ENCODE measurements around the gene STARD13. TPM values are rescaled to one million over a fixed set of nuclear protein-coding genes. Genes with fewer than 3 reads are reported as not detected.

STARD13 gene
- total RNA-seq, 1 donor = 28.2 TPM

- TF ChIP-seq, protein P1, sequence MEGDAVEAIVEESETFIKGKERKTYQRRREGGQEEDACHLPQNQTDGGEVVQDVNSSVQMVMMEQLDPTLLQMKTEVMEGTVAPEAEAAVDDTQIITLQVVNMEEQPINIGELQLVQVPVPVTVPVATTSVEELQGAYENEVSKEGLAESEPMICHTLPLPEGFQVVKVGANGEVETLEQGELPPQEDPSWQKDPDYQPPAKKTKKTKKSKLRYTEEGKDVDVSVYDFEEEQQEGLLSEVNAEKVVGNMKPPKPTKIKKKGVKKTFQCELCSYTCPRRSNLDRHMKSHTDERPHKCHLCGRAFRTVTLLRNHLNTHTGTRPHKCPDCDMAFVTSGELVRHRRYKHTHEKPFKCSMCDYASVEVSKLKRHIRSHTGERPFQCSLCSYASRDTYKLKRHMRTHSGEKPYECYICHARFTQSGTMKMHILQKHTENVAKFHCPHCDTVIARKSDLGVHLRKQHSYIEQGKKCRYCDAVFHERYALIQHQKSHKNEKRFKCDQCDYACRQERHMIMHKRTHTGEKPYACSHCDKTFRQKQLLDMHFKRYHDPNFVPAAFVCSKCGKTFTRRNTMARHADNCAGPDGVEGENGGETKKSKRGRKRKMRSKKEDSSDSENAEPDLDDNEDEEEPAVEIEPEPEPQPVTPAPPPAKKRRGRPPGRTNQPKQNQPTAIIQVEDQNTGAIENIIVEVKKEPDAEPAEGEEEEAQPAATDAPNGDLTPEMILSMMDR (IDR thresholded peaks at IDR 0.05; ENCODE audit: extremely low read depth, low read depth, low read length) = no peak
- Histone ChIP-seq H2AFZ (ENCODE audit: low read length) (no peak overlapping the region), H3K36me3 (ENCODE audit: insufficient read depth, low read length) (peaks cover 16% of the 10 kb centered on the region), H4K20me1 (ENCODE audit: insufficient read depth, low read length) (no peaks in the 10 kb centered on the region), H3K4me3 (ENCODE audit: insufficient read depth, low read length) (no peak overlapping the region), H3K79me2 (ENCODE audit: insufficient read depth, low read length) (peaks cover 80% of the 10 kb centered on the region), H3K4me1 (ENCODE audit: insufficient read depth, low read length) (peaks cover 49% of the 10 kb centered on the region), H3K27ac (ENCODE audit: low read depth, low read length) (peak overlapping the region; percentile 100), H3K27me3 (ENCODE audit: insufficient read depth, low read length) (no peaks in the 10 kb centered on the region), H3K9me3 (ENCODE audit: low read depth, low read length) (no peaks in the 10 kb centered on the region), H3K4me2 (ENCODE audit: insufficient read depth, low read length) (no peak overlapping the region)
- no peak for DNase-seq (ENCODE audit: insufficient read length, low spot score, missing footprints)
Measured at GRCh38 chr13:33182729-33183128, 102.8 kb downstream of the STARD13 start.

DNA sequence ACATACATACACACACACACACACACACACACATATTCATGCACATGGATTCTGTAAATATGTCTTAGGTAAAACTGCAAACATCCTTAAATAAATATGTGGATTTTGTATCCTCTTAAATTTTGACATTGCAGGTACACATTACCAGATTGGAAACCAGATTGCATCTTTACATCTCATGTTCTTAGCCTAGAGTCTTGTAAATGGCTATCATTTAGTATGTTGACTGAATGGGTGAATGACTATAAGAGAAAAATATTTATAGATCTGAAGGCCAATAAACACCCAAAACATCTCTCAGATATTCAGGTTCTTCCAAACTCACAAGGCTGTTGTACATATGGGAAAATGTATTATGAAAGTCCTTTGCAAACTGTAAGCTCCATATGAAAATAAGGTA, 104.3 kb downstream of the STARD13 start:
- Histone ChIP-seq H3K4me1 (ENCODE audit: insufficient read depth, low read length) (peaks cover 46% of the 10 kb centered on the region), H4K20me1 (ENCODE audit: insufficient read depth, low read length) (no peaks in the 10 kb centered on the region), H3K27me3 (ENCODE audit: insufficient read depth, low read length) (no peaks in the 10 kb centered on the region), H3K4me2 (ENCODE audit: insufficient read depth, low read length) (no peak overlapping the region), H3K36me3 (ENCODE audit: insufficient read depth, low read length) (peaks cover 16% of the 10 kb centered on the region), H2AFZ (ENCODE audit: low read length) (no peak overlapping the region), H3K79me2 (ENCODE audit: insufficient read depth, low read length) (peaks cover 90% of the 10 kb centered on the region), H3K4me3 (ENCODE audit: insufficient read depth, low read length) (no peak overlapping the region), H3K27ac (ENCODE audit: low read depth, low read length) (no peak overlapping the region), H3K9me3 (ENCODE audit: low read depth, low read length) (no peaks in the 10 kb centered on the region)
- TF ChIP-seq, protein P1 (IDR thresholded peaks at IDR 0.05; ENCODE audit: extremely low read depth, low read depth, low read length) = no peak
- no peak for DNase-seq (ENCODE audit: insufficient read length, low spot score, missing footprints)

- H3K4me2 ChIP-seq (ENCODE audit: insufficient read depth, low read length) = no peak overlapping the region
- no peaks in the 10 kb centered on the region for H3K27me3 ChIP-seq (ENCODE audit: insufficient read depth, low read length)
- H3K4me3 ChIP-seq (ENCODE audit: insufficient read depth, low read length) = no peak overlapping the region
- H3K9me3 ChIP-seq (ENCODE audit: low read depth, low read length) = no peaks in the 10 kb centered on the region
- H2AFZ ChIP-seq (ENCODE audit: low read length) = no peak overlapping the region
- no peaks in the 10 kb centered on the region for H4K20me1 ChIP-seq (ENCODE audit: insufficient read depth, low read length)
- H3K27ac ChIP-seq (ENCODE audit: low read depth, low read length) = peak overlapping the region; percentile 4
- H3K4me1 ChIP-seq (ENCODE audit: insufficient read depth, low read length) = peaks cover 38% of the 10 kb centered on the region
- DNase-seq (ENCODE audit: insufficient read length, low spot score, missing footprints) = no peak
- TF ChIP-seq, protein P1 (IDR thresholded peaks at IDR 0.05; ENCODE audit: extremely low read depth, low read depth, low read length) = no peak
- H3K79me2 ChIP-seq (ENCODE audit: insufficient read depth, low read length) = peaks cover 93% of the 10 kb centered on the region
- H3K36me3 ChIP-seq (ENCODE audit: insufficient read depth, low read length) = peaks cover 22% of the 10 kb centered on the region
Measured at GRCh38 chr13:33180122-33180804, 105.3 kb downstream of the STARD13 start.

DNA sequence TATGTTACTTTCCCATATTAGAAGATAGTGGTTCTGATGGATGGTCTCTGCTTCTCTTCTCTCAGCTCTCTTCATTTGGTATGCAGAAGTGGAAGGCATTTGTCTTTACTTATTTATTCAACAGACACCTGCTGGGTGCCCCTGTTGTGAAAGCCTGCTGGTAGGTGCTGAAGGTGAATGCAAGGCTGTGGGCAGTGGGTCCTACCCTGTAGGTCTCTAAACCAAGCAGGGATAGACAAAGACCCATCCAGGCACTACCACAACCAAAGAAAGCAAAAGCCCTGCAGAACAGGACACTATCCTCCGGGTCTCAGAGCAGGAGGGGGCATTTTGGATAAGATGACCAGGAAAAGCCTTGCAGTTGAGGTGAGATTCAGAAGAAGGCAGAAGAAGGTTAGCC, 106.1 kb downstream of the STARD13 start:
- Histone ChIP-seq H2AFZ (ENCODE audit: low read length) (no peak overlapping the region), H3K36me3 (ENCODE audit: insufficient read depth, low read length) (peaks cover 22% of the 10 kb centered on the region), H3K27ac (ENCODE audit: low read depth, low read length) (peak overlapping the region; percentile 11), H3K4me1 (ENCODE audit: insufficient read depth, low read length) (peaks cover 33% of the 10 kb centered on the region), H3K79me2 (ENCODE audit: insufficient read depth, low read length) (peaks cover 93% of the 10 kb centered on the region), H3K4me3 (ENCODE audit: insufficient read depth, low read length) (no peak overlapping the region), H3K27me3 (ENCODE audit: insufficient read depth, low read length) (no peaks in the 10 kb centered on the region), H3K9me3 (ENCODE audit: low read depth, low read length) (no peaks in the 10 kb centered on the region), H3K4me2 (ENCODE audit: insufficient read depth, low read length) (no peak overlapping the region), H4K20me1 (ENCODE audit: insufficient read depth, low read length) (no peaks in the 10 kb centered on the region)
- no peak for DNase-seq (ENCODE audit: insufficient read length, low spot score, missing footprints)
- TF ChIP-seq, protein P1 (IDR thresholded peaks at IDR 0.05; ENCODE audit: extremely low read depth, low read depth, low read length) = no peak
